LNCAP (cell line): ENCODE results near the gene PRPF19.

ENCODE experiments used
- CTCF ChIP-seq: fragments of 450-650 bp; IDR thresholded peaks from 2 replicates; pipeline ENCODE4 v1.5.1; 2017; ENCODE audit warnings: mild to moderate bottlenecking

Gene PRPF19

GRCh38 chr11:60844870-60845221, 61.5 kb downstream of the PRPF19 start:
- no peak for TF ChIP-seq CTCF

GRCh38 chr11:60844045-60844869, 62.1 kb downstream of the PRPF19 start:
- no peak for TF ChIP-seq CTCF

GRCh38 chr11:60842668-60843600, 63.5 kb downstream of the PRPF19 start:
- TF ChIP-seq CTCF: no peak

GRCh38 chr11:60841797-60842667, 64.4 kb downstream of the PRPF19 start, which contains the start of gene CCDC86:
Gene CCDC86 (plus strand): TSS chr11:60842113. CDS start chr11:60842125, 12 bp downstream.
- TF ChIP-seq CTCF: no peak
